MG63 (cell line): ENCODE measurements around the gene DNAH8. TPM values are rescaled to one million over a fixed set of nuclear protein-coding genes. Genes with fewer than 3 reads are reported as not detected.

Source experiments
- DNase-seq: peaks from one replicate; pipeline ENCODE4 v3.0.0-alpha.2; 2020
- H3K27me3 ChIP-seq: fragments of 250-450 bp; sonication (Bioruptor Pico); 2 replicates; pipeline ENCODE4 v1.5.1; 2020; ENCODE audit warnings: mild to moderate bottlenecking, moderate library complexity
- H3K36me3 ChIP-seq: fragments of 250-450 bp; sonication (Bioruptor Pico); 2 replicates; pipeline ENCODE4 v1.5.1; 2020; ENCODE audit warnings: mild to moderate bottlenecking, moderate library complexity
- H3K4me3 ChIP-seq: fragments of 250-450 bp; sonication (Bioruptor Pico); 2 replicates; pipeline ENCODE4 v1.5.1; 2020; ENCODE audit warnings: mild to moderate bottlenecking, moderate library complexity
- H3K9me3 ChIP-seq: fragments of 250-450 bp; sonication (Bioruptor Pico); 2 replicates; pipeline ENCODE4 v1.5.1; 2020; ENCODE audit warnings: mild to moderate bottlenecking, moderate library complexity
- total RNA-seq: library from RNA; depleted of rRNA; stranded (reverse); fragments of >200 nt; shearing (Covaris generic); gene quantifications from 2 replicates; pipeline ENCODE4 v1.2.3, GENCODE V29; 2014; ENCODE audit warnings: low replicate concordance

DNAH8 gene
- total RNA-seq, 1 experiment from 2014 or later, result 1.2 TPM

GRCh38 chr6:39061182-39061581 lies 346.1 kb downstream of the DNAH8 start:
- DNase-seq, result no peak
- Histone ChIP-seq H3K27me3 (peaks cover 8% of the 10 kb centered on the region), H3K36me3 (no peaks in the 10 kb centered on the region), H3K4me3 (no peak overlapping the region), H3K9me3 (no peaks in the 10 kb centered on the region)

DNA sequence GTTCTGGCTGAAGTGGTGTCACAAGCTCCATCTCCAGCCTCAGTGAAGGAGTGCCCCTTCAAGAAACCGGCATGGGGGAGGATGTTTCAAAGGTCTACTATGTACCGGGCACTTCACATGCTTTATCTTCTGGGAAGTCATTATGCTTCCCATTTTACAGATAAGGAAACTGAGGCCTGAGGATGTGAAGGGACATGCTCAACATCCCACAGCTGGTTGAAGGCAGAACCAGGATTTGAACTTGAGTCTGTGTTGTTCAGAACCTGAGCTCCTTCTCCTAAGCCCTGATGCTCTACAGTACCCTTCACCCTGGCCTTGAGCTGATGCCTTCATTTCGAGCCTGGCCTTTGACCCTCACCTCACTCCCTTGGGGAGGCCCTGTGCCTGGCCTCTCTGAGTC lies 346.5 kb downstream of the DNAH8 start:
- Histone ChIP-seq H3K36me3 (no peaks in the 10 kb centered on the region), H3K4me3 (no peak overlapping the region), H3K9me3 (no peaks in the 10 kb centered on the region), H3K27me3 (peaks cover 11% of the 10 kb centered on the region)
- no peak for DNase-seq

DNA sequence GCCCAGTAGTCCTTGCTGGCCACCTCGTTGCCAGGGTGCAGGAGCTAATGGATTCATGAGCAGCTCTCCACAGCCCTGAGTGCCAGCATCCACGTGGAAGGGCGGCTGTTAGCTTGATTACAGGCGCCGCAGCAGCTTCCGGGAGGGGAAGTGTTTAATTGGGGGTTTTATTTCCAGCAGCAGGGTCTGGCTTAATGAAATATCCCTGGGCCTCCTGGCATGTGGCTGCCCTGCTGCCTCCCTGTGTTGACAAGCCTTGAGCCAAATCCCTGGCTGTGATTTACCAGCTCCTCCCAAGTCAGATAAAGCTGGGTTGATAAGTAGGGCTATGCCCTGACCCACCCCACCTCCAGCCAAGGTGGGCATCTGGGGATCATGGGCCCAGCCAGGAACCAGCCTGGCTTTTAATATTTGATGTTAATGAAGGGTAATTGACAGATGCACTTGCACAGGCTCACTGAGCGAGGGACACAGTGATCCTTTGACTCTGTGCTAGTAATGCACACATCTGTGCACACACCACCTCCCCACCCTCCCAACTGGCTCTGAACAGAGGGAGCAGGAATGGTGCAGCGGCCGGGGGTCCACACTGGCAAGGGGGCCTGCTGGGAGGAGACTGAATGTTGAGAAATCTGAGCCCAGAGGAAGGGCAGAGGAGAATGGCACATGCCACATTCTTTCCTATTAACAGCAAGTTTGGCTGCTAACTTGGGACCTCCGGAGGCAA lies 347.1 kb downstream of the DNAH8 start:
- Histone ChIP-seq H3K36me3 (no peaks in the 10 kb centered on the region), H3K27me3 (peaks cover 11% of the 10 kb centered on the region), H3K9me3 (no peaks in the 10 kb centered on the region), H3K4me3 (no peak overlapping the region)
- DNase-seq, result no peak

- peaks cover 17% of the 10 kb centered on the region for H3K27me3 ChIP-seq
- DNase-seq, result no peak
- no peaks in the 10 kb centered on the region for H3K9me3 ChIP-seq
- no peak overlapping the region for H3K4me3 ChIP-seq
- no peaks in the 10 kb centered on the region for H3K36me3 ChIP-seq
Observed at GRCh38 chr6:39063526-39063925, 348.4 kb downstream of the DNAH8 start.

DNA sequence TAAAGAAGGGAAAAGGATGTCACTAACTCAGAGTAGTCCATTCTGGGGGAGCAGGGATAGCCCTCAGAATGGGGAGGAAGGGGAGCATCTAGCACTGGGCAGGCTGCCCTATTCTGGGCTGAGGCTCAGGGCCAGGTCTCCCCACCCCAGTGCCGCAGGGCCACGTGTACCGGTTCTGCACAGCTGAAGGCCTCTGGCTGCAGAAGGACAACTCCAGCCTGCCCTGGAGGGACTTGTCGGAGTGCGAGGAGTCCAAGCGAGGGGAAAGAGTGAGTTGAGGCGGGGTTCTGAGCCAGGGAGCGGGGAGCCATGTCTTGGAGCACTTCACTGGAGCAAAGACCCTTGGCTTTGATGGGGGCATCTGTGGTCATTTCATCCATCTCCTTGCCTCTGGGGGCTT lies 350.4 kb downstream of the DNAH8 start:
- peaks cover 20% of the 10 kb centered on the region for H3K27me3 ChIP-seq
- H3K4me3 ChIP-seq, result no peak overlapping the region
- no peak for DNase-seq

GRCh38 chr6:39068391-39068790 lies 353.3 kb downstream of the DNAH8 start:
- no peaks in the 10 kb centered on the region for H3K9me3 ChIP-seq
- H3K27me3 ChIP-seq, result peaks cover 28% of the 10 kb centered on the region
- no peak overlapping the region for H3K4me3 ChIP-seq
- no peaks in the 10 kb centered on the region for H3K36me3 ChIP-seq
- DNase-seq, result no peak

More for the DNA sequence above, 350.4 kb downstream of the DNAH8 start:
- no peaks in the 10 kb centered on the region for H3K36me3 ChIP-seq
- H3K9me3 ChIP-seq, result no peaks in the 10 kb centered on the region

GRCh38 chr6:39072830-39073229 lies 357.7 kb downstream of the DNAH8 start:
- no peak for DNase-seq
- Histone ChIP-seq H3K9me3 (no peaks in the 10 kb centered on the region), H3K4me3 (no peak overlapping the region), H3K36me3 (no peaks in the 10 kb centered on the region), H3K27me3 (peaks cover 17% of the 10 kb centered on the region)

DNA sequence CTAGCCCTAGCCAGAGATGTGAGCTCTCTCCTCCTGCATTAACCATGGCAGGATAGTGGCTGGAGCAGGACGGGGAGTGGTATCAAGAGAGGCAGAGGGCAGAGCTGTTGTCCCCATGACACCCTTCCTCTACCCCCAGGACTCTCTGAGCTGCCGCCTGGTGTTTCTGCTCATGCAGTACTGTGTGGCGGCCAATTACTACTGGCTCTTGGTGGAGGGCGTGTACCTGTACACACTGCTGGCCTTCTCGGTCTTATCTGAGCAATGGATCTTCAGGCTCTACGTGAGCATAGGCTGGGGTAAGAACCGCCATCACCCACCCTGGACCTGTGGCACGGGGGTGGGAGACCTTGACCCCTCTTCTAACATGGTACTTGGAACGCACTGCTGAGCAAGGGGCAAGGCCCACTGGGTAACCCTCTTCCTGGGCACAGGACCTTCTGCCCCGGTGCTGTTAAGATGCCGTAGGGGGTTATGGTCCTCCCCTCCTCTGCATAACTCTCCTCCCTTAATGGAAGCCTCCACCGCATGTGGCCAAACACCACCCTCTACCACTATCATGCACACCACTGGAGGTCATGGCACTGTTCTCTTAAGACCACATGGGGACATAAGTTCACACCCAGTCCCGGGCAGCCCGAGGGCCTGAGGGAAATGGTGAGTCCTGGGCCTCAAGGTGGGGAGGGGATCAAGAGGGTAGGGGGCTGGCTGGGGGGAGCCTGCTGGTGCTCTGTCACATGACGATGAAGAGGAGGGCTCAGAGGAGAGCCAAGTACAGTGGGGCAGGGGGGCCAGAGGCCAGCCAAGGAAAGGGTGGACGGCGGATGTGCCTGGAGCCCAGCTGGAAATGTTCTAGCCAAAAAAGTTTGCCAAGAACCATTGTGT lies 358.6 kb downstream of the DNAH8 start:
- no peak for DNase-seq
- no peaks in the 10 kb centered on the region for H3K36me3 ChIP-seq
- H3K4me3 ChIP-seq, result no peak overlapping the region
- H3K9me3 ChIP-seq, result no peaks in the 10 kb centered on the region
- H3K27me3 ChIP-seq, result peaks cover 17% of the 10 kb centered on the region

GRCh38 chr6:39074486-39074885 lies 359.4 kb downstream of the DNAH8 start:
- Histone ChIP-seq H3K36me3 (no peaks in the 10 kb centered on the region), H3K9me3 (no peaks in the 10 kb centered on the region), H3K27me3 (peaks cover 14% of the 10 kb centered on the region), H3K4me3 (no peak overlapping the region)
- no peak for DNase-seq

DNA sequence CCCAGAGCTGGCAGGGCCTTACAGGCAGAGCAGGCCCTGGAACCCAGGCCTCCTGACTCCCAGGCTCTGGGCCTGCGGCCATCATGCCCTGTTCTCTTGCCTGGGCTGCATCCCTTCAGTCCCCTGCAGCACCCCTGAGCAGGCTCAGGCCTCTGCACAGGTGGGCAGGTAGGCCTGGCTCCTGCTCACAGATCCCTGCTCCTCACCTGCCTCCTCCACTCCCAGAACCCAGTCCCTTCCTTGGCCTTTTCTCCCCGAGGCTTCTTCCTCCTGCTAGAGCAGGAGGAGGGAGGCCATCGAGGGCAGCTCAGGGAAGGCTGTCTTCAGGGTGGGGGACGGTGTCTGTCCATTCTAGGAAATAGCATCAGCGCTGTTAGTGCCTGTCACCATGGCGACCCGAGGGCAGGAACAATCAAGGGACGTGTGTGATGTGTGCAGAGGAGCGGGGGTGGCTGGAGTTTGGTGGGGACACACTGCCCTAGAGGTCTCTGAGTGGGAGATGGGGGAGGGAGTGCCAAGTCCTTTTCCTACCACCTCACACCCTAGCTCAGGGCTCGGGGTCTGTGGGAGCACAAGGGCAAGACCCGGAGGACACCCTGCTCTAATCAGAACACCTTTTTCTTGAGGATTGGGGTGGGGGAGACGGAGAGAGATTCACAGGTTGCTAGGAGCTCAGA lies 360.0 kb downstream of the DNAH8 start:
- H3K9me3 ChIP-seq, result no peaks in the 10 kb centered on the region
- no peak for DNase-seq
- H3K4me3 ChIP-seq, result no peak overlapping the region
- peaks cover 14% of the 10 kb centered on the region for H3K27me3 ChIP-seq
- no peaks in the 10 kb centered on the region for H3K36me3 ChIP-seq

- DNase-seq, result no peak
- peaks cover 14% of the 10 kb centered on the region for H3K27me3 ChIP-seq
- H3K9me3 ChIP-seq, result no peaks in the 10 kb centered on the region
- no peaks in the 10 kb centered on the region for H3K36me3 ChIP-seq
- H3K4me3 ChIP-seq, result no peak overlapping the region
Observed at GRCh38 chr6:39075807-39076622, 360.9 kb downstream of the DNAH8 start.

- H3K27me3 ChIP-seq, result peaks cover 8% of the 10 kb centered on the region
- H3K4me3 ChIP-seq, result no peak overlapping the region
- H3K9me3 ChIP-seq, result no peaks in the 10 kb centered on the region
- DNase-seq, result no peak
- H3K36me3 ChIP-seq, result no peaks in the 10 kb centered on the region
Observed at GRCh38 chr6:39076623-39077535, 361.8 kb downstream of the DNAH8 start.

- Histone ChIP-seq H3K9me3 (no peaks in the 10 kb centered on the region), H3K27me3 (0 out of 2 replicates have a peak, but pooled peaks cover under 1% of the 10 kb centered on the region), H3K4me3 (no peak overlapping the region), H3K36me3 (no peaks in the 10 kb centered on the region)
- no peak for DNase-seq
Observed at GRCh38 chr6:39077882-39078594, 362.9 kb downstream of the DNAH8 start.

GRCh38 chr6:39078695-39079094 lies 363.6 kb downstream of the DNAH8 start:
- H3K4me3 ChIP-seq, result no peak overlapping the region
- H3K27me3 ChIP-seq, result no peaks in the 10 kb centered on the region
- no peaks in the 10 kb centered on the region for H3K36me3 ChIP-seq
- DNase-seq, result no peak
- H3K9me3 ChIP-seq, result no peaks in the 10 kb centered on the region
